NCI-H1436 treated with DMSO at 0.1 percent for 48 hours (cell line): Measurements from ENCODE around the gene C1orf174.

ENCODE experiments used
- DNase-seq: peaks from one replicate; lab custom pipeline; 2025; lab: John Stamatoyannopoulos, UW

Gene C1orf174

GRCh38 chr1:3894626-3895278, 5.3 kb downstream of the C1orf174 start:
- DNase-seq = no peak

GRCh38 chr1:3893190-3893589, 6.9 kb downstream of the C1orf174 start:
- no peak for DNase-seq

- DNase-seq = no peak
These were observed 7.3 kb downstream of the C1orf174 start for GRCh38 chr1:3892748-3893147.

GRCh38 chr1:3891329-3891865, 8.7 kb downstream of the C1orf174 start:
- DNase-seq = no peak

- DNase-seq = no peak
These were observed 9.4 kb downstream of the C1orf174 start for GRCh38 chr1:3890389-3891328.

- no peak for DNase-seq
These were observed 10.1 kb downstream of the C1orf174 start for GRCh38 chr1:3889936-3890335.

- DNase-seq = no peak
These were observed 11.8 kb downstream of the C1orf174 start for GRCh38 chr1:3888301-3888700.

- no peak for DNase-seq
These were observed 13.4 kb downstream of the C1orf174 start for GRCh38 chr1:3886691-3887090.

GRCh38 chr1:3886106-3886670, 13.9 kb downstream of the C1orf174 start:
- no peak for DNase-seq

GRCh38 chr1:3885611-3886010, 14.5 kb downstream of the C1orf174 start:
- DNase-seq = no peak

- no peak for DNase-seq
These were observed 15.1 kb downstream of the C1orf174 start for GRCh38 chr1:3884966-3885365.

- no peak for DNase-seq
These were observed 16.7 kb downstream of the C1orf174 start for GRCh38 chr1:3883194-3883925.

GRCh38 chr1:3881193-3881480, 18.9 kb downstream of the C1orf174 start:
- no peak for DNase-seq

- no peak for DNase-seq
These were observed 19.5 kb downstream of the C1orf174 start for GRCh38 chr1:3880429-3881192.

- no peak for DNase-seq
These were observed 20.2 kb downstream of the C1orf174 start for GRCh38 chr1:3879787-3880428.

- no peak for DNase-seq
These were observed 21.0 kb downstream of the C1orf174 start for GRCh38 chr1:3879099-3879498.

GRCh38 chr1:3876716-3877115, 23.4 kb downstream of the C1orf174 start:
- no peak for DNase-seq

GRCh38 chr1:3874736-3875135, 25.3 kb downstream of the C1orf174 start:
- DNase-seq = no peak

GRCh38 chr1:3872546-3872945, 27.5 kb downstream of the C1orf174 start:
- no peak for DNase-seq

GRCh38 chr1:3871451-3871805, 28.6 kb downstream of the C1orf174 start:
- no peak for DNase-seq

- DNase-seq = no peak
These were observed 30.2 kb downstream of the C1orf174 start for GRCh38 chr1:3869751-3870301.
